H9 (cell line): ENCODE results near the gene PNMA1. TPM values are rescaled to one million over a fixed set of nuclear protein-coding genes. Genes with fewer than 3 reads are reported as not detected.

Source experiments
- DNase-seq: peaks from one replicate; pipeline ENCODE4 v3.0.0-alpha.2; 2017
- H2AFZ ChIP-seq: one replicate; pipeline ENCODE4 v1.6.1; 2013; ENCODE audit warnings: mild to moderate bottlenecking, low read length, control low read depth, moderate library complexity
- H2AK5ac ChIP-seq: 2 replicates; pipeline ENCODE4 v1.6.1; 2013; ENCODE audit warnings: low read length, control low read depth, mixed read lengths; ENCODE audit not compliant: insufficient read length
- H2BK120ac ChIP-seq: one replicate; pipeline ENCODE4 v1.6.1; 2013; ENCODE audit warnings: low read depth, mild to moderate bottlenecking, low read length, control low read depth, inconsistent platforms; ENCODE audit not compliant: poor library complexity, severe bottlenecking
- H2BK12ac ChIP-seq: 2 replicates; pipeline ENCODE4 v1.6.1; 2013; ENCODE audit warnings: low read length, control low read depth, mixed read lengths, low read depth; ENCODE audit not compliant: insufficient read length
- H2BK15ac ChIP-seq: 2 replicates; pipeline ENCODE4 v1.6.1; 2013; ENCODE audit warnings: low read depth, low read length, control low read depth
- H2BK20ac ChIP-seq: one replicate; pipeline ENCODE4 v1.6.1; 2013; ENCODE audit warnings: low read depth, mild to moderate bottlenecking, low read length, control low read depth, inconsistent platforms; ENCODE audit not compliant: poor library complexity, severe bottlenecking
- H2BK5ac ChIP-seq: 2 replicates; pipeline ENCODE4 v1.6.1; 2013; ENCODE audit warnings: low read length, control low read depth, mixed read lengths; ENCODE audit not compliant: insufficient read length
- H3K14ac ChIP-seq: 2 replicates; pipeline ENCODE4 v1.6.1; 2013; ENCODE audit warnings: low read length, control low read depth; ENCODE audit not compliant: insufficient read depth
- H3K18ac ChIP-seq: 2 replicates; pipeline ENCODE4 v1.6.1; 2013; ENCODE audit warnings: low read depth, mild to moderate bottlenecking, mixed read lengths, low read length, control low read depth; ENCODE audit not compliant: insufficient read length
- H3K23ac ChIP-seq: 2 replicates; pipeline ENCODE4 v1.6.1; 2013; ENCODE audit warnings: low read length, control low read depth, mixed read lengths, low read depth; ENCODE audit not compliant: insufficient read length
- H3K23me2 ChIP-seq: 2 replicates; pipeline ENCODE4 v1.6.1; 2013; ENCODE audit warnings: low read depth, mild to moderate bottlenecking, mixed read lengths, low read length, control low read depth; ENCODE audit not compliant: insufficient read length, poor library complexity, severe bottlenecking
- H3K27ac ChIP-seq: 2 replicates; pipeline ENCODE4 v1.5.1; 2013; ENCODE audit warnings: low read length, control low read depth, mixed read lengths, low read depth; ENCODE audit not compliant: insufficient read length
- H3K27me3 ChIP-seq: 2 replicates; pipeline ENCODE4 v1.6.1; 2013; ENCODE audit warnings: low read length, control low read depth, inconsistent platforms; ENCODE audit not compliant: insufficient read depth
- H3K4ac ChIP-seq: 2 replicates; pipeline ENCODE4 v1.6.1; 2013; ENCODE audit warnings: low read depth, mild to moderate bottlenecking, control low read depth, inconsistent platforms, low read length, moderate library complexity
- H3K4me1 ChIP-seq: 2 replicates; pipeline ENCODE4 v1.6.1; 2013; ENCODE audit warnings: low read length, control low read depth, inconsistent platforms; ENCODE audit not compliant: insufficient read depth
- H3K4me2 ChIP-seq: 2 replicates; pipeline ENCODE4 v1.6.1; 2013; ENCODE audit warnings: low read length, control low read depth, mixed read lengths; ENCODE audit not compliant: insufficient read length, insufficient read depth
- H3K56ac ChIP-seq: 2 replicates; pipeline ENCODE4 v1.6.1; 2013; ENCODE audit warnings: low read depth, mild to moderate bottlenecking, mixed read lengths, low read length, control low read depth; ENCODE audit not compliant: insufficient read length
- H3K79me1 ChIP-seq: 2 replicates; pipeline ENCODE4 v1.6.1; 2013; ENCODE audit warnings: low read depth, mild to moderate bottlenecking, moderate library complexity, low read length, control low read depth, inconsistent platforms; ENCODE audit not compliant: insufficient read depth, poor library complexity, severe bottlenecking
- H3K79me2 ChIP-seq: 2 replicates; pipeline ENCODE4 v1.6.1; 2013; ENCODE audit warnings: low read length, control low read depth, inconsistent platforms; ENCODE audit not compliant: insufficient read depth
- H3K9ac ChIP-seq: 2 replicates; pipeline ENCODE4 v1.6.1; 2013; ENCODE audit warnings: low read length, control low read depth, mixed read lengths; ENCODE audit not compliant: insufficient read length; ENCODE audit errors: extremely low read depth
- H3K9me3 ChIP-seq: one replicate; pipeline ENCODE4 v1.6.1; 2013; ENCODE audit warnings: low read depth, low read length, inconsistent platforms; ENCODE audit not compliant: control insufficient read depth
- H3T11ph ChIP-seq: one replicate; pipeline ENCODE4 v1.6.1; 2013; ENCODE audit warnings: mild to moderate bottlenecking, low read length, control low read depth, inconsistent platforms
- H4K20me1 ChIP-seq: one replicate; pipeline ENCODE4 v1.6.1; 2013; ENCODE audit not compliant: control insufficient read depth, insufficient read length, insufficient read depth
- H4K5ac ChIP-seq: 2 replicates; pipeline ENCODE4 v1.6.1; 2013; ENCODE audit warnings: low read depth, mild to moderate bottlenecking, mixed read lengths, low read length, control low read depth; ENCODE audit not compliant: insufficient read length
- H4K8ac ChIP-seq: replicated peaks from 2 replicates; pipeline ENCODE4 v1.6.1; 2013; ENCODE audit warnings: low read length, control low read depth, mixed read lengths, low read depth; ENCODE audit not compliant: insufficient read length
- H4K91ac ChIP-seq: 2 replicates; pipeline ENCODE4 v1.6.1; 2013; ENCODE audit warnings: low read depth, mild to moderate bottlenecking, moderate library complexity, mixed read lengths, low read length, control low read depth; ENCODE audit not compliant: insufficient read length
- H3K27ac Mint-ChIP-seq, 3 experiments: 2 replicates in 2 of 3; 3 replicates in 1 of 3; pipeline ENCODE4 v1.8.0; 2020 to 2021; ENCODE audit warnings: mixed read lengths in 3 of 3, mild to moderate bottlenecking in 1 of 3, moderate library complexity in 1 of 3
- H3K27me3 Mint-ChIP-seq: 2 replicates; pipeline ENCODE4 v1.8.0; 2021; ENCODE audit warnings: low read depth, mild to moderate bottlenecking, moderate library complexity, mixed read lengths
- H3K36me3 Mint-ChIP-seq, 3 experiments: 2 replicates in 2 of 3; 3 replicates in 1 of 3; pipeline ENCODE4 v1.8.0; 2020 to 2021; ENCODE audit warnings: low read depth in 3 of 3, mixed read lengths in 3 of 3; ENCODE audit not compliant: insufficient read depth in 1 of 3
- H3K4me1 Mint-ChIP-seq, 2 experiments: 2 replicates each; pipeline ENCODE4 v1.8.0; 2020; ENCODE audit warnings: mixed read lengths in 2 of 2
- H3K4me3 Mint-ChIP-seq, 2 experiments: 2 replicates in 1 of 2; 3 replicates in 1 of 2; pipeline ENCODE4 v1.8.0; 2020 to 2021; ENCODE audit warnings: mild to moderate bottlenecking in 2 of 2, mixed read lengths in 2 of 2, moderate library complexity in 1 of 2
- H3K9me3 Mint-ChIP-seq, 2 experiments: 2 replicates in 1 of 2; 3 replicates in 1 of 2; pipeline ENCODE4 v1.8.0; 2020; ENCODE audit warnings: mild to moderate bottlenecking in 2 of 2, mixed read lengths in 2 of 2, moderate library complexity in 1 of 2
- CTCF ChIP-seq: fragments of 200-600 bp; sonication (generic); conservative IDR thresholded peaks from 3 replicates; pipeline ENCODE4 v1.8.0; 2021; ENCODE audit warnings: antibody characterized with exemption, mild to moderate bottlenecking
- WGBS: extraction: QIAGEN DNeasy Blood & Tissue Kit; methylation state at CpG from one replicate; pipeline ENCODE4 v1.1.7; 2013; ENCODE audit warnings: missing lambda C conversion rate, low lambda C conversion rate, mixed read lengths; ENCODE audit not compliant: insufficient read length; ENCODE audit errors: extremely low coverage; 5-methylcytosine and 5-hydroxymethylcytosine counted together
- total RNA-seq: library from RNA; stranded (reverse); gene quantifications from 2 replicates; pipeline ENCODE4 v1.2.1, GENCODE V29; 2021

The PNMA1 gene
- total RNA-seq, 1 experiment from 2014 or later = 56.1 TPM

- Histone ChIP-seq H2AFZ (no peak overlapping the region), H2BK5ac (no peak overlapping the region), H3K4me2 (no peak overlapping the region), H4K20me1 (no peaks in the 10 kb centered on the region), H3K4me1 (no peaks in the 10 kb centered on the region), H3K9me3 (no peaks in the 10 kb centered on the region), H3K27ac (no peak overlapping the region), H3K27me3 (no peaks in the 10 kb centered on the region), H3K79me2 (no peaks in the 10 kb centered on the region), H4K8ac (no peak overlapping the region), H4K5ac (no peak overlapping the region), H3K23ac (no peak overlapping the region), H2BK20ac (no peak overlapping the region), H2BK15ac (no peak overlapping the region), H3K9ac (no peak overlapping the region), H2BK120ac (no peak overlapping the region), H3T11ph (no peak overlapping the region), H4K91ac (no peak overlapping the region), H3K4ac (no peak overlapping the region), H2BK12ac (no peak overlapping the region), H3K18ac (no peak overlapping the region), H3K79me1 (no peaks in the 10 kb centered on the region), H2AK5ac (no peak overlapping the region), H3K23me2 (no peaks in the 10 kb centered on the region), H3K14ac (no peak overlapping the region), H3K56ac (no peak overlapping the region)
- H3K4me1 Mint-ChIP-seq = no peaks in the 10 kb centered on the region
- no peak for DNase-seq
- no peaks in the 10 kb centered on the region for H3K9me3 Mint-ChIP-seq
- H3K4me3 Mint-ChIP-seq = no peak overlapping the region
- TF ChIP-seq CTCF = no peak
- H3K27ac Mint-ChIP-seq = peak overlapping the region in 1 of 3 experiments; percentile 1; a peak in 2 of 7 replicates
- WGBS = no CpG with 5 or more reads among the region's 3 CpGs
- H3K36me3 Mint-ChIP-seq = peaks cover 1 to 8% (median 8%) of the 10 kb centered on the region in 3 experiments; a peak in 4 of 7 replicates
- H3K27me3 Mint-ChIP-seq = no peaks in the 10 kb centered on the region
Observed at GRCh38 chr14:73686901-73687300, 27.3 kb downstream of the PNMA1 start.
